HepG2 (cell line): ENCODE measurements around the gene GRIN3A. TPM values are rescaled to one million over a fixed set of nuclear protein-coding genes. Genes with fewer than 3 reads are reported as not detected.

Experiments
- ATAC-seq: fragments of 200-7000 bp; cut with Tn5 transposase; 3 replicates; pipeline ENCODE4 v1.9.1; 2020; ENCODE audit warnings: mild to moderate bottlenecking, moderate library complexity
- BruUV-seq: library from RNA; stranded (reverse); fragments of 400-500 nt; replicated peaks from 2 replicates; lab custom pipeline; 2021; lab: Mats Ljungman, UMichigan
- CTCF ChIA-PET: fragments of 300-600 bp; formaldehyde crosslinking; extraction: SDS; loops from one replicate; lab custom pipeline; 2021; ENCODE audit warnings: low total read pairs, inconsistent platforms, low intra/inter-chr PET ratio; lab: Yijun Ruan, JAX
- POLR2A ChIA-PET: fragments of 350-600 bp; sonication (Branson Sonifier 250); formaldehyde crosslinking; loops from one replicate; lab custom pipeline; 2020; ENCODE audit warnings: antibody characterized with exemption, inconsistent platforms; lab: Yijun Ruan, JAX
- DNase-seq: peaks from one replicate; pipeline ENCODE4 v3.0.0-alpha.2; 2015; ENCODE audit warnings: low spot score
- FAIRE-seq: peaks from 3 replicates; lab custom pipeline; 2011; peaks lifted over from hg19 to GRCh38; lab: Jason Lieb, UNC
- H2AFZ ChIP-seq: one replicate; pipeline ENCODE4 v1.6.1; 2011; ENCODE audit warnings: low read length, inconsistent platforms
- H3K27ac ChIP-seq: fragments of 300-600 bp; 3 replicates; pipeline ENCODE4 v1.8.0; 2011; ENCODE audit warnings: mixed run types, mild to moderate bottlenecking, mixed read lengths, low read length, inconsistent platforms; ENCODE audit not compliant: insufficient read depth; ENCODE audit errors: extremely low read length
- H3K27me3 ChIP-seq, 2 experiments: fragments of 200-600 bp in 1 of 2; 2 replicates in 1 of 2; 3 replicates in 1 of 2; pipeline versions ENCODE4 v1.6.0 to v1.8.0; 2011; ENCODE audit warnings: low read length in 2 of 2, mild to moderate bottlenecking in 2 of 2, moderate library complexity in 2 of 2, inconsistent platforms in 1 of 2; ENCODE audit not compliant: insufficient read depth in 2 of 2, control insufficient read depth in 1 of 2
- H3K36me3 ChIP-seq, 2 experiments: fragments of 200-600 bp in 1 of 2; replicated peaks in 1 of 2; 2 replicates in 1 of 2; 3 replicates in 1 of 2; pipeline versions ENCODE4 v1.5.1 to v1.8.0; 2011; ENCODE audit warnings: low read length in 2 of 2, inconsistent platforms in 1 of 2; ENCODE audit not compliant: insufficient read depth in 2 of 2, control insufficient read depth in 1 of 2
- H3K4me1 ChIP-seq: 2 replicates; pipeline ENCODE4 v1.5.1; 2012; ENCODE audit warnings: low read length, inconsistent platforms; ENCODE audit not compliant: insufficient read depth
- H3K4me2 ChIP-seq: 2 replicates; pipeline ENCODE4 v1.6.0; 2011; ENCODE audit warnings: low read depth, low read length, inconsistent platforms
- H3K4me3 ChIP-seq, 3 experiments: fragments of 200-600 bp in 1 of 3; sonication (generic), shearing (Covaris generic) in 1 of 3; replicated peaks in 1 of 3; 2 replicates each; pipeline ENCODE4 v1.5.1; 2011 to 2016; ENCODE audit warnings: low read length in 3 of 3, inconsistent platforms in 2 of 3, low read depth in 2 of 3, mild to moderate bottlenecking in 2 of 3, control low read depth in 1 of 3, mixed read lengths in 1 of 3; ENCODE audit not compliant: insufficient read depth in 1 of 3
- H3K79me2 ChIP-seq: one replicate; pipeline ENCODE4 v1.6.1; 2011; ENCODE audit warnings: low read length, inconsistent platforms; ENCODE audit not compliant: insufficient read depth
- H3K9ac ChIP-seq: 2 replicates; pipeline ENCODE4 v1.6.0; 2011; ENCODE audit warnings: mild to moderate bottlenecking, low read depth, low read length, inconsistent platforms; ENCODE audit not compliant: insufficient read depth
- H3K9me3 ChIP-seq: 2 replicates; pipeline ENCODE4 v1.5.1; 2012; ENCODE audit warnings: mild to moderate bottlenecking, low read length
- H4K20me1 ChIP-seq: 2 replicates; pipeline ENCODE4 v1.6.0; 2011; ENCODE audit warnings: inconsistent platforms, mild to moderate bottlenecking, low read length, moderate library complexity; ENCODE audit not compliant: insufficient read depth
- CREBL2 ChIP-seq: sonication (generic); formaldehyde crosslinking; IDR thresholded peaks from 2 replicates; pipeline ENCODE4 v1.8.1; 2023; ENCODE audit warnings: missing genetic modification reagents, mild to moderate bottlenecking, borderline replicate concordance
- MAFK ChIP-seq, 2 experiments: IDR thresholded peaks in 1 of 2; conservative IDR thresholded peaks in 1 of 2; 2 replicates each; pipeline ENCODE4 v1.6.1; 2011; ENCODE audit warnings: improper control_type of control experiment in 2 of 2, low read length in 2 of 2
- NONO ChIP-seq, 2 experiments: fragments of 450-650 bp in 1 of 2; sonication (generic) in 1 of 2; formaldehyde crosslinking in 1 of 2; IDR thresholded peaks in 1 of 2; conservative IDR thresholded peaks in 1 of 2; 2 replicates each; pipeline versions ENCODE4 v1.6.1 to v1.8.0; 2017 to 2022; ENCODE audit warnings: mild to moderate bottlenecking in 1 of 2, missing genetic modification reagents in 1 of 2, moderate library complexity in 1 of 2
- NR2F2 ChIP-seq: IDR thresholded peaks from 2 replicates; pipeline ENCODE4 v1.6.1; 2012; ENCODE audit warnings: low read depth, inconsistent platforms, borderline replicate concordance
- SALL2 ChIP-seq: sonication (generic); formaldehyde crosslinking; IDR thresholded peaks from 2 replicates; pipeline ENCODE4 v1.8.1; 2023; ENCODE audit warnings: mild to moderate bottlenecking, missing genetic modification reagents, inconsistent platforms
- ZNF207 ChIP-seq: fragments of 450-650 bp; IDR thresholded peaks from 2 replicates; pipeline ENCODE4 v1.6.1; 2016; ENCODE audit warnings: antibody characterized with exemption, borderline replicate concordance
- ZNF276 ChIP-seq: sonication (generic); formaldehyde crosslinking; IDR thresholded peaks from 2 replicates; pipeline ENCODE4 v1.4.0; 2020; ENCODE audit warnings: mild to moderate bottlenecking, low read depth, missing genetic modification reagents
- WGBS: methylation state at CpG from one replicate; pipeline ENCODE4 v1.1.6; 2017; ENCODE audit warnings: low lambda C conversion rate; 5-methylcytosine and 5-hydroxymethylcytosine counted together
- in situ Hi-C: cut with HindIII; loops from 2 replicates; pipeline ENCODE4 v1.10.0; 2017; ENCODE audit warnings: low pct_unique_long_range_greater_than_20kb; ENCODE audit not compliant: extremely low pct_ligation_motif_present
- intact Hi-C: fragments of 100-400 bp; cut with micrococcal nuclease; formaldehyde crosslinking; loops from one replicate; pipeline ENCODE4 v1.10.0; 2022; ENCODE audit not compliant: unreplicated experiment
- polyA plus RNA-seq, 8 experiments: library from polyadenylated mRNA; depleted of rRNA in 3 of 8; stranded (reverse) in 7 of 8; unstranded in 1 of 8; fragments of >200 nt; fragmentation: Illumina TruSeq in 4 of 8; extraction: Trizol in 4 of 8; gene quantifications; 2 replicates each; pipeline versions ENCODE4 v1.2.1 to v1.2.3, GENCODE V29; 2011 to 2016; ENCODE audit warnings: low read depth in 4 of 8, missing spikeins in 1 of 8, mixed read lengths in 1 of 8; ENCODE audit not compliant: insufficient read depth in 1 of 8
- total RNA-seq, 5 experiments: library from RNA; depleted of rRNA; stranded (reverse); fragments of >200 nt; fragmentation: Illumina TruSeq; extraction: Trizol; gene quantifications; 2 replicates each; pipeline ENCODE4 v1.2.3, GENCODE V29; 2016; ENCODE audit warnings: low read depth in 1 of 5

The GRIN3A gene
- total and polyA plus RNA-seq, 2 of the 13 experiments (the other 11 are each of a cell fraction or from before 2014, with no cell fraction given) = not detected

- TF ChIP-seq SALL2 (no peak), ZNF207 (no peak), MAFK (conservative IDR thresholded peaks at IDR 0.05 in 1 of 2, IDR thresholded peaks at IDR 0.05 in 1 of 2; ENCODE audit: low read length in 2 of 2) (no peak), NR2F2 (no peak)
Measured at GRCh38 chr9:101708855-101709254, 29.6 kb downstream of the GRIN3A start (continued).

GRCh38 chr9:101707721-101708120, 30.7 kb downstream of the GRIN3A start:
- Histone ChIP-seq H3K27me3 (no peaks in the 10 kb centered on the region), H3K27ac (no peak overlapping the region), H3K36me3 (no peaks in the 10 kb centered on the region), H3K4me1 (no peaks in the 10 kb centered on the region)
- no peak for FAIRE-seq
- no peak for ATAC-seq
- 0% methylated on average over 3 of the region's 3 CpGs for WGBS
- in situ Hi-C loops = no loop called here
- TF ChIP-seq ZNF276 (CRISPR knock-in tag) (no peak), CREBL2 (CRISPR knock-in tag) (no peak), NONO (IDR thresholded peaks at IDR 0.05) (no peak), NONO (CRISPR knock-in tag; conservative IDR thresholded peaks at IDR 0.05) (no peak)
- TF ChIP-seq, all 625 proteins: peak for 0
- Histone ChIP-seq H3K4me3 (no peak overlapping the region), H3K4me2 (no peak overlapping the region), H3K9me3 (no peaks in the 10 kb centered on the region), H2AFZ (no peak overlapping the region), H4K20me1 (no peaks in the 10 kb centered on the region), H3K9ac (no peak overlapping the region), H3K79me2 (no peaks in the 10 kb centered on the region)
- no TSS peak for BruUV-seq
- ChIA-PET POLR2A (no interaction called here), CTCF (no interaction called here)
- DNase-seq = no peak
- intact Hi-C loops = no loop called here
